Skeletal muscle satellite cell (primary cell): Measurements from ENCODE around the gene CELF4.

Source experiments
- H3K27me3 ChIP-seq: 2 replicates; pipeline ENCODE4 v1.7.0; 2013; ENCODE audit warnings: low read length; ENCODE audit not compliant: control insufficient read depth, insufficient read depth
- H3K36me3 ChIP-seq: 2 replicates; pipeline ENCODE4 v1.7.0; 2013; ENCODE audit warnings: mild to moderate bottlenecking, control low read depth, low read length; ENCODE audit not compliant: insufficient read depth
- H3K4me1 ChIP-seq: 2 replicates; pipeline ENCODE4 v1.7.0; 2013; ENCODE audit warnings: low read length; ENCODE audit not compliant: control insufficient read depth, insufficient read depth
- H3K4me2 ChIP-seq: 2 replicates; pipeline ENCODE4 v1.7.0; 2013; ENCODE audit warnings: mild to moderate bottlenecking, low read length
- H3K4me3 ChIP-seq: 2 replicates; pipeline ENCODE4 v1.7.0; 2013; ENCODE audit warnings: low read length
- H3K9ac ChIP-seq: 2 replicates; pipeline ENCODE4 v1.7.0; 2013; ENCODE audit warnings: mild to moderate bottlenecking, low read depth, low read length, moderate library complexity
- H3K9me3 ChIP-seq: replicated peaks from 2 replicates; pipeline ENCODE4 v1.7.0; 2013; ENCODE audit warnings: mild to moderate bottlenecking, control low read depth, low read length

Gene CELF4

GRCh38 chr18:37289423-37289822 lies 276.2 kb downstream of the CELF4 start:
- no peak overlapping the region for H3K9ac ChIP-seq
- no peak overlapping the region for H3K4me3 ChIP-seq
- H3K9me3 ChIP-seq: no peaks in the 10 kb centered on the region
- H3K4me1 ChIP-seq: no peaks in the 10 kb centered on the region
- peaks cover 19% of the 10 kb centered on the region for H3K27me3 ChIP-seq
- H3K36me3 ChIP-seq: no peaks in the 10 kb centered on the region
- no peak overlapping the region for H3K4me2 ChIP-seq

- H3K36me3 ChIP-seq: no peaks in the 10 kb centered on the region
- no peaks in the 10 kb centered on the region for H3K4me1 ChIP-seq
- peaks cover 18% of the 10 kb centered on the region for H3K27me3 ChIP-seq
- H3K4me2 ChIP-seq: no peak overlapping the region
- H3K9ac ChIP-seq: no peak overlapping the region
- H3K9me3 ChIP-seq: no peaks in the 10 kb centered on the region
- H3K4me3 ChIP-seq: no peak overlapping the region
Observed at GRCh38 chr18:37287601-37288000, 278.0 kb downstream of the CELF4 start.

- Histone ChIP-seq H3K36me3 (no peaks in the 10 kb centered on the region), H3K9ac (no peak overlapping the region), H3K4me3 (no peak overlapping the region), H3K27me3 (peaks cover 26% of the 10 kb centered on the region), H3K4me2 (no peak overlapping the region), H3K4me1 (no peaks in the 10 kb centered on the region), H3K9me3 (no peaks in the 10 kb centered on the region)
Observed at GRCh38 chr18:37286801-37287200, 278.8 kb downstream of the CELF4 start.

DNA sequence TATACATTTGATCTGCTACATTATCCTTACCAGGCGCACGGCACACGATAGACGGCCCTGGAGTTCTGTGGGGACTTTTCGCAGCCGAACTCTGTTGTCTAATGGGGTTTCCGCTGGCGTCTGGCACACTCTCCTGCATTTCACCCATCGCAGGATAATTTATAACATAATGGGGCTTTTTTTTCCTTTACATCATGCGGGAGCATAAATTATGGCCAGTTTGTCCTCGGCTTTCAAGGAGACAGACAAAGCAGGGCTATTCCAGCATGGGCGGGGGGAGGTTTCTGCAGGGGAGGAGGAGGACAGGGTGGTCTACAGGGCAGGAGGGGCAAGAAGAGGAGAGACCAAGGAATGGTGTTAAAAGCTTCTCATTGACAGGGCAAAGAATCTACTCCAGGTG lies 279.8 kb downstream of the CELF4 start:
- H3K27me3 ChIP-seq: peaks cover 26% of the 10 kb centered on the region
- no peak overlapping the region for H3K4me3 ChIP-seq
- no peaks in the 10 kb centered on the region for H3K9me3 ChIP-seq
- H3K9ac ChIP-seq: no peak overlapping the region
- H3K4me2 ChIP-seq: no peak overlapping the region
- no peaks in the 10 kb centered on the region for H3K4me1 ChIP-seq
- no peaks in the 10 kb centered on the region for H3K36me3 ChIP-seq

GRCh38 chr18:37284260-37284659 lies 281.3 kb downstream of the CELF4 start:
- no peak overlapping the region for H3K4me3 ChIP-seq
- H3K4me2 ChIP-seq: no peak overlapping the region
- no peak overlapping the region for H3K9ac ChIP-seq
- H3K9me3 ChIP-seq: no peaks in the 10 kb centered on the region
- no peaks in the 10 kb centered on the region for H3K36me3 ChIP-seq
- H3K4me1 ChIP-seq: no peaks in the 10 kb centered on the region
- peaks cover 31% of the 10 kb centered on the region for H3K27me3 ChIP-seq

DNA sequence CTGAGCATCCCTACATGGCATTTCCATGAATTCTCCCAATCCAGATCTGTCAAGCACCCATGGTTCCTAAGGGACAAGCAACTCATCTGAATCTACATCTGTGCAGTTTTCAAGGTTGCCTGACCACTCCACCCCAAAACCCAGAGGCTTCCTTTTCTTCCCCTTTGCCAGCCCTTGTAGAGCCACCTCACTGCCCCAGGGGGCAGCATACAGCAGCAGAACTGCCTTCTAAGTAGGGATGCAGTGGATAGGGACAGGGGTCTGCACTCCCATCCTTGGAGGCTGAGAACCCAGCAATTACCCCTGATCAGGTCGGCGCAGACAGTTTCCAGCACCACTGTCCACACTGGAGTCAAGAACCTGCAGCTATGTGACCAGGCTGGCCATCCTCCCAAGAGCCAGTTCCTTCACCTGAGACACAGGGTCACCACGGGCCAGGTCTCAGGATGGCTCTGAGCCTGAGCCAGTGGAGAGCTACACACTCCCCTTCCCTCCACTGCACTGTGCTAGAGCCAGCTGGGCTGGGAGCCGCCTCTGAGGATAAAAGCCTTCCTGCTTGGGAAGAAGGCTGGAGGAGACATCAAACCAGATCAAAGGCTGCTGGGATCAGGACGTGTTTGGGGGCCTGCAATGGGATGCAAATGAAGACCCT lies 283.1 kb downstream of the CELF4 start:
- no peaks in the 10 kb centered on the region for H3K36me3 ChIP-seq
- H3K4me3 ChIP-seq: no peak overlapping the region
- H3K27me3 ChIP-seq: peaks cover 48% of the 10 kb centered on the region
- H3K9ac ChIP-seq: no peak overlapping the region
- H3K4me1 ChIP-seq: no peaks in the 10 kb centered on the region
- no peaks in the 10 kb centered on the region for H3K9me3 ChIP-seq
- no peak overlapping the region for H3K4me2 ChIP-seq

DNA sequence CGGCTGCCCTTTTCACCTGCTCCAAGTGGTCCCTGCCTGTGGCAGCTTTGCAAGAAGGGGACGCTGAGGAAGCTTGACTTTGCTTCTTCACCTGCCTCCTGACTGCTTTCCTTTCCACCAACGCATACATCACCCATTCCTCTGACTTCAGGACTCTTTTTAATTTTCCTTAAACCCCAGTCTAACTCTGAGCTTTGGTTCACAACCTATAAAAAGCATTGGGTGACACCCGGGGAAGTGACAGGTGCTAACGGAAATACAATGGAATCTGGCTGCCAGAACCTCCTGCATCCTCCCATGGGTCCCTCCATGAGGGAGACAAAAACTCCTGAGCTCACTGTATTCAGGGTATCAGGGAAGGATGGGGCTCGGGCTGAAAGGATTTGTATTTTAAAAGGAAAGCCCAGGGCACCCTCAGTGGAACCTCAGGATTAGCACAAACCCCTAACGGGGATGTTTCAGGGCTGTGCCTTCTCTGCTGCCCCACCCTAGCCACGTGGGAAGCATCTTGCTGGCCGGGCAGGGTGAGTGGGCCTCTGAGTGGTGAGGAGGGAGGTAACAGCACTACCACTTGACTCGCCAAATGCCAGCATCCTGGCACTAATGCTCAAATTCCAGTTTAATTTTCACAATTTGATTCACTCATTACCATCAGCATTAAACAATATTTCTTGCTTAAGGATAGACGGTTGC lies 284.8 kb downstream of the CELF4 start:
- no peaks in the 10 kb centered on the region for H3K36me3 ChIP-seq
- no peaks in the 10 kb centered on the region for H3K9me3 ChIP-seq
- no peak overlapping the region for H3K4me2 ChIP-seq
- H3K9ac ChIP-seq: no peak overlapping the region
- H3K27me3 ChIP-seq: peaks cover 61% of the 10 kb centered on the region
- no peaks in the 10 kb centered on the region for H3K4me1 ChIP-seq
- no peak overlapping the region for H3K4me3 ChIP-seq

- H3K4me2 ChIP-seq: no peak overlapping the region
- H3K4me1 ChIP-seq: no peaks in the 10 kb centered on the region
- H3K9ac ChIP-seq: no peak overlapping the region
- no peaks in the 10 kb centered on the region for H3K9me3 ChIP-seq
- peaks cover 75% of the 10 kb centered on the region for H3K27me3 ChIP-seq
- no peaks in the 10 kb centered on the region for H3K36me3 ChIP-seq
- no peak overlapping the region for H3K4me3 ChIP-seq
Observed at GRCh38 chr18:37277804-37278203, 287.8 kb downstream of the CELF4 start.

DNA sequence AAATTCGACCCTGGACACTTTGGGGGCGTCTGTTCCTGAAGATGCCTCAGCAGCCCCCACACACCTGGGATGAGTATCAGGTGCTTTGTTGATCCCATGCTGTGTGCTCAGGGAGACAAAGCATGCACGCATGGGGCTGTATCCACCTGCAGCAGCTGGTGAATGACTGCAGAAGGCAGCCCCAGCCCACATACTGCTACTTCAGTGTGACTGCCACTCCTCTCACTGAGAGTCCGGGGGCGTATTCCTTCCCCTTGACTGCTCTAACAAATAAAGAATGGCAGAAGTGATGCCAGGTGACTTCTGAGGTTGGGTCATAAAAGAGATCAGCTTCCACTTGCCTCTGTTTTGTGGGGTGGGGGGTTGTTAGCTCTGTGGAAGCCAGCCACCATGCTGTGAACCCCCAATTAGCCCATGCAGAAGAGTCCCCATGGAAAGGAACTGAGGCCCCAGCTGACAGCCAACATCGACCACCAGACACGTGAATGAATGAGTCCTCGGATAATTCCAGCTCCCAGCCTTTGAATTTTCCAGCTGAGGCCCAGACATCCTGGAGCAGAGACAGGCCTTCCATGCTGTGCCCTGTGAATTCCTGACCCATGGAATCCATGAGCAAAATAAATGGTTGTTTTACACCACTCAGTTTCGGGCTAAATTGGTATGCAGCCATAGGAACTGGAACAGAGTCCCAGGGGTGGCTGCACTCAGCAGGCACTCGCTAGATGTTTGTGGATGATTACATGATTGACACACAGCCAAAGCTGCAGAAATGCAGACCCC lies 289.3 kb downstream of the CELF4 start:
- Histone ChIP-seq H3K4me3 (no peak overlapping the region), H3K27me3 (peaks cover 71% of the 10 kb centered on the region), H3K4me2 (no peak overlapping the region), H3K36me3 (no peaks in the 10 kb centered on the region), H3K9ac (no peak overlapping the region), H3K4me1 (no peaks in the 10 kb centered on the region), H3K9me3 (no peaks in the 10 kb centered on the region)

- Histone ChIP-seq H3K27me3 (peaks cover 71% of the 10 kb centered on the region), H3K9me3 (no peaks in the 10 kb centered on the region), H3K4me3 (no peak overlapping the region), H3K36me3 (no peaks in the 10 kb centered on the region), H3K4me1 (no peaks in the 10 kb centered on the region), H3K4me2 (no peak overlapping the region), H3K9ac (no peak overlapping the region)
Observed at GRCh38 chr18:37275237-37275741, 290.3 kb downstream of the CELF4 start.

DNA sequence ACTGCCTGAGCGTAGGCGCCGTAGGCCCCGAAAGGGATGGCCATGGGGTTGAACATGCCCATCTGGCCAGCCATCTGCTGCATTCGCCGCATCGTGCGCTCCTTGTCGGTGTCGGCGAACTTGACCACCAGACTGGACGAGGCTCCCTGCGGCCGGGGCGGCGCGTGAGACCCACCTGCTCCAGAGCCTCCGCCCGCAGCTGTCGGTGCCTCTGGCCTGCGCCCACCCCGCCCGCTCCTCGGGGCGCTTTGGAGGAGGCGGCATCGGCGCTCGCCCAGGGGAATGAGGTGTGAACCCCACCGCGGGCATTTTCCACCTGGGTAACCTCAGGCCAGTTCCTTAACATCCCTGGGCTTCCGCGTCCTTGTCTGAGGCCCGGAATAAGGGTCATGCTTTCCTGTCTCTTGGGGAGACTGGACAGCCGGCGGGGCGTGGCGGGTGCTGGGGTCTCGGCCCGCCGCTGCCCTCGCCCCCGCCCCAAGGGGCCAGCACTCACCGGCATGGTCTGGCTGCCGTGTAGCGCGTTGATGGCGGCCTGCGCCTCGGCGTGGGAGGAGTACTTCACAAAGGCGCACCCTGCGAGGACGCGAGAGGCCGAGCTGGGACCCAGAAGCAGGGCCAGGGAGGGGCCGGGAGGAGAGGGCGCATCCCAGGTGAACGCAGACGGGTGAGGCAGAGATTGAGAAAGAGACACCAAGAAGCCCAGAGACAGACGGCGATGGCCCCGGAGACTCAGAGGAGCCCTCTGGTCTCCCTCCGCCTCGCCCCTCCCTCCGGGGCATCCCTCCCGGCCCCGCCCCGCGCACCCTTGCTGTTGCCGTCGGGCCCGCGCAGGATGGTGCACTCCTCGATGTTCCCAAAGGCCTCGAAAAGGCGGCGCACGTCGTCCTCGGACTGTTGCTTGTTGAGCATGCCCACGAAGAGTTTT lies 291.0 kb downstream of the CELF4 start:
- H3K9ac ChIP-seq: no peak overlapping the region
- no peak overlapping the region for H3K4me2 ChIP-seq
- H3K4me3 ChIP-seq: no peak overlapping the region
- H3K36me3 ChIP-seq: no peaks in the 10 kb centered on the region
- H3K9me3 ChIP-seq: no peaks in the 10 kb centered on the region
- H3K4me1 ChIP-seq: no peaks in the 10 kb centered on the region
- H3K27me3 ChIP-seq: peaks cover 69% of the 10 kb centered on the region
